Measurements from ENCODE around the gene C1orf35. TPM values are rescaled to one million over a fixed set of nuclear protein-coding genes. Genes with fewer than 3 reads are reported as not detected.

The C1orf35 gene
- total and polyA plus RNA-seq, 9 of the 15 experiments (the other 6 are each of a cell fraction or from before 2014, with no cell fraction given), result 3.2 to 48.7 (median 12.5) TPM

DNA sequence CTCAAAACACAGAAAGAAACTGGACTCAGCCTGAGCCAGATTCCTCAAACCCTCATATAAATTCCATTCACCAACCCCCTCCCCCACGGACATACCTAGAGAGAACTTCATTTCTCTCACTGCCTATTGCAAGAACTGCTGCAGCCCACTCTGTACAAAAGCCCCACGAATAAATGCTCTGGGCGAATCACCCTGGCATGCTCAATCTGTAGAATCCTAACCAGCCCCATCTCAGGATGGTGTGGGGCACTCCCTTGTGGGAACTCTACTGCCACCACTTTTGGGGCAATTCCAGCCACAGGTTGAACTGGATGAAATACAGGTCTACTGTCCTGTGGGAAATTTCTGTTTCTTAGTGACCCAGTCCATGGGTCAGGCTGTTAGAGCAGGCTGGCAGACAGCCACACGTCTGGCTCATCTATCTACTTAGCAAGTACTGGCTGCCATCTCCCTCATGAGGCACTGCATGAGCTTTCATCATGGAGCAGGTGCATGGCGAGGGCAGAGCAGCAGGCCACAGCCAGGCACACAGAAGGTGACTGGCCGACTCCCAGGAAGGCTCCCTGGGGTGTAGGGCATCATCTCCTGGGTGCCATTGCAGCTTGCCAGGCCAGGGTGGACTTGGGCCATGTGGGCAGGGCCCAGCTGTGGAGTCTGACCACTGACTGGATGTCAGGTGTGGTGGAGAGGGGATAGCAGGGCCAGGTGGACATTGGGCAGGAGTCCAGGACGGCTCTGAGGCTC, 1.6 kb upstream of the C1orf35 start:
- H3K9me3 ChIP-seq (replicated peaks; ENCODE audit: control insufficient read depth, insufficient read depth, low read depth, low read length), result peaks cover 5% of the 10 kb centered on the region; the same call in 1 of the 2 replicates
- peaks cover 48% of the 10 kb centered on the region; the same call in 2 of the 3 replicates for H3K36me3 ChIP-seq (ENCODE audit: control insufficient read depth, insufficient read depth, low read length)
- 0 out of 3 replicates have a peak overlapping the region, but pooled peaks have one; percentile 87 for H3K27ac ChIP-seq (ENCODE audit: extremely low read depth, low read depth, low read length)
- H3K27me3 ChIP-seq (ENCODE audit: control insufficient read depth in 2 of 2, insufficient read depth in 2 of 2, low read length in 2 of 2), result no peaks in the 10 kb centered on the region
- intact Hi-C loops (cut with micrococcal nuclease) (no loop called here), in situ Hi-C loops (cut with MboI) (no loop called here)
- peaks cover 12% of the 10 kb centered on the region for H4K20me1 ChIP-seq (replicated peaks; ENCODE audit: control insufficient read depth, insufficient read depth, low read length)
- FAIRE-seq, result no peak
- peak overlapping the region in 1 of 2 experiments; percentile 4; a peak in 1 of 4 replicates for H3K9ac ChIP-seq (ENCODE audit: insufficient read depth in 1 of 2, low read depth in 2 of 2, low read length in 2 of 2)
- ATAC-seq, result no peak
- H3K4me2 ChIP-seq (ENCODE audit: insufficient read depth, low read length), result no peak overlapping the region; the same call in 1 of the 2 replicates
- TF ChIP-seq KDM4B (IDR thresholded peaks at IDR 0.05; ENCODE audit: borderline replicate concordance in 2 of 2, low read depth in 1 of 2) (no peak), POLR2AphosphoS2 (IDR thresholded peaks at IDR 0.05; ENCODE audit: low read length) (0 out of 2 replicates have a peak, but pooled peaks have one; percentile 29), PURB (CRISPR knock-in tag; IDR thresholded peaks at IDR 0.05; ENCODE audit: low read depth) (no peak), BHLHE40 (IDR thresholded peaks at IDR 0.05; ENCODE audit: low read length) (no peak), MYNN (IDR thresholded peaks at IDR 0.05) (peak; percentile 9; the same call in 1 of the 2 replicates), MYNN (CRISPR knock-in tag; IDR thresholded peaks at IDR 0.05) (no peak), RBFOX2 (IDR thresholded peaks at IDR 0.05; ENCODE audit: low read depth, low read length) (peak; percentile 54; the same call in 1 of the 2 replicates), ARHGAP35 (IDR thresholded peaks at IDR 0.05; ENCODE audit: partially characterized antibody) (no peak), POLR2A (conservative IDR thresholded peaks at IDR 0.05) (peak; percentile 39; the same call in 1 of the 2 replicates), POLR2G (IDR thresholded peaks at IDR 0.05; ENCODE audit: low read depth, low read length) (peak; percentile 58; the same call in 1 of the 2 replicates), SRSF1 (IDR thresholded peaks at IDR 0.05; ENCODE audit: low read depth, low read length) (no peak)
- TF ChIP-seq, protein P1, sequence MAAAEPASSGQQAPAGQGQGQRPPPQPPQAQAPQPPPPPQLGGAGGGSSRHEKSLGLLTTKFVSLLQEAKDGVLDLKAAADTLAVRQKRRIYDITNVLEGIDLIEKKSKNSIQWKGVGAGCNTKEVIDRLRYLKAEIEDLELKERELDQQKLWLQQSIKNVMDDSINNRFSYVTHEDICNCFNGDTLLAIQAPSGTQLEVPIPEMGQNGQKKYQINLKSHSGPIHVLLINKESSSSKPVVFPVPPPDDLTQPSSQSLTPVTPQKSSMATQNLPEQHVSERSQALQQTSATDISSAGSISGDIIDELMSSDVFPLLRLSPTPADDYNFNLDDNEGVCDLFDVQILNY (CRISPR knock-in tag; IDR thresholded peaks at IDR 0.05), result peak; percentile 71; the same call in 1 of the 2 replicates
- peaks cover 3% of the 10 kb centered on the region for H3K9me1 ChIP-seq (ENCODE audit: control insufficient read depth, insufficient read depth, low read length)
- no peak overlapping the region for H3K4me3 ChIP-seq
- no TSS peak for BruUV-seq (replicated peaks)
- peak in 1 of 4 experiments; percentile 4 for DNase-seq (ENCODE audit: extremely low read depth in 1 of 4, low spot score in 3 of 4)
- POLR2A ChIA-PET, result interaction anchor here (0.6 to 2.1 kb wide), 2 partner anchors 13 to 62 kb away, joined by 3 to 11 read pairs; no protein-coding TSS in a partner anchor
- CTCF ChIA-PET (ENCODE audit: low intra/inter-chr PET ratio), result no interaction called here
- WGBS (ENCODE audit: insufficient coverage, low coverage, missing lambda C conversion rate), result 80% methylated on average over 7 of the region's 7 CpGs
- peaks cover 56% of the 10 kb centered on the region for H3K79me2 ChIP-seq (ENCODE audit: control insufficient read depth, insufficient read depth, low read length)
- H3K4me1 ChIP-seq (replicated peaks in 1 of 2; ENCODE audit: control insufficient read depth in 2 of 2, insufficient read depth in 2 of 2, low read length in 2 of 2), result peaks cover 20 to 70% of the 10 kb centered on the region in 2 experiments
- H2AFZ ChIP-seq (ENCODE audit: low read depth, low read length), result no peak overlapping the region
